HEK293 (cell line): ENCODE data around the gene XCL1.
"Not testable (repeated sequence)": the region's sequence is repeated elsewhere in the genome, so short reads cannot be mapped to it uniquely, and the experiment has no call there.

ENCODE experiments used
- GLIS1 ChIP-seq: fragments of 450-650 bp; formaldehyde crosslinking; IDR thresholded peaks from 2 replicates; pipeline ENCODE4 v1.5.1; 2016; ENCODE audit warnings: missing biosample characterization, missing genetic modification characterization
- TCF7L2 ChIP-seq: IDR thresholded peaks from 2 replicates; pipeline ENCODE4 v1.6.1; 2011; ENCODE audit warnings: low read depth, mild to moderate bottlenecking, inconsistent platforms, low read length, moderate library complexity, borderline replicate concordance
- ZFP3 ChIP-seq: fragments of 450-650 bp; formaldehyde crosslinking; IDR thresholded peaks from 2 replicates; pipeline ENCODE4 v1.5.1; 2016; ENCODE audit warnings: low read depth, missing biosample characterization, missing genetic modification characterization
- ZFP37 ChIP-seq: fragments of 450-650 bp; formaldehyde crosslinking; IDR thresholded peaks from 2 replicates; pipeline ENCODE4 v1.5.1; 2016; ENCODE audit warnings: missing biosample characterization, missing genetic modification characterization
- ZNF157 ChIP-seq: fragments of 450-650 bp; formaldehyde crosslinking; IDR thresholded peaks from 2 replicates; pipeline ENCODE4 v1.5.1; 2016; ENCODE audit warnings: missing biosample characterization, missing genetic modification characterization
- ZNF302 ChIP-seq: fragments of 450-650 bp; formaldehyde crosslinking; IDR thresholded peaks from 2 replicates; pipeline ENCODE4 v1.5.1; 2016; ENCODE audit warnings: missing biosample characterization, missing genetic modification characterization, low read depth
- ZNF426 ChIP-seq: fragments of 450-650 bp; formaldehyde crosslinking; IDR thresholded peaks from 2 replicates; pipeline ENCODE4 v1.5.1; 2017; ENCODE audit warnings: missing biosample characterization, missing genetic modification characterization, mild to moderate bottlenecking, inconsistent platforms, moderate library complexity
- ZNF621 ChIP-seq: fragments of 450-650 bp; formaldehyde crosslinking; IDR thresholded peaks from 2 replicates; pipeline ENCODE4 v1.5.1; 2017; ENCODE audit warnings: missing biosample characterization, missing genetic modification characterization
- ZNF701 ChIP-seq: fragments of 450-650 bp; formaldehyde crosslinking; IDR thresholded peaks from 2 replicates; pipeline ENCODE4 v1.5.1; 2016; ENCODE audit warnings: missing biosample characterization, missing genetic modification characterization
- ZNF776 ChIP-seq: fragments of 450-650 bp; formaldehyde crosslinking; IDR thresholded peaks from 2 replicates; pipeline ENCODE4 v1.5.0; 2017; ENCODE audit warnings: missing biosample characterization, missing genetic modification characterization, borderline replicate concordance
- ZSCAN30 ChIP-seq: fragments of 450-650 bp; IDR thresholded peaks from 2 replicates; pipeline ENCODE4 v1.5.1; 2018; ENCODE audit warnings: missing biosample characterization, mild to moderate bottlenecking, missing genetic modification characterization, moderate library complexity
- TF ChIP-seq, protein P1 (sequence below): fragments of 450-650 bp; formaldehyde crosslinking; IDR thresholded peaks from 2 replicates; pipeline ENCODE4 v1.5.1; 2016; ENCODE audit warnings: missing biosample characterization, missing genetic modification characterization
- TF ChIP-seq, protein P2 (sequence below): fragments of 450-650 bp; formaldehyde crosslinking; IDR thresholded peaks from 2 replicates; pipeline ENCODE4 v1.5.1; 2016; ENCODE audit warnings: missing biosample characterization, missing genetic modification characterization
- TF ChIP-seq, protein P3 (sequence below): fragments of 450-650 bp; formaldehyde crosslinking; IDR thresholded peaks from 2 replicates; pipeline ENCODE4 v1.5.1; 2016; ENCODE audit warnings: missing biosample characterization, missing genetic modification characterization

DNA sequence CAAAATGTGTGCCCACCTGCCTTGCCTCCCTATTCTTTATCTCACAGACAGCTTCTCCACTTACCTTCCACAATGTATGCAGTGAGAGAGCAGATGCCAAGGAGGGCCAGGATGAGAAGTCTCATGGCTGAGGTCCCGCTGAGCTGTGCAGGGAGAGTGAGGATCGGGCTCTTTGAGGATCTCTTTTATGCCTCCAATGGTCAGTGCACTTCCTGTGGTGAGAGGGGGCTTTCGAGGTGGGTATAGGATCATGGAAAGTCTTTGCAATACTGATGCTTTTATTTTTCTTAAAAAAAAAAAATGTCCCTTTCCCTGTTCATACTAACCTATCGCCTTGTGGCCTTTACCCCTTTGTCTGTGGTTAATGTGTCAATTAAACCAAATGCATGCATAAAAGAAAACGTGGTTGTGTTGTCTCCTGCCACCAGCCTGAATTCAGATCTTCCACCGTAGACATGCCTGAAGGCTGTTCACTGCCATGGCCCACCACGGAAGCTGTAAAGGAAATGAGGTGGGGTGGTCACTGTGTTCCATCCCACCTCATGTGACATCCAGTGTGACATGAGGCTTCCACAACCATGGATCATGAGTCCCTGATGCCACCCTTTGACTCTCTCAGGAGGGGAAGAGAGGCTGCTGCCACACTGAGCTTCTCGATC, 32.4 kb upstream of the XCL1 start, which contains the start of gene XCL2:
- TF ChIP-seq, protein P1, sequence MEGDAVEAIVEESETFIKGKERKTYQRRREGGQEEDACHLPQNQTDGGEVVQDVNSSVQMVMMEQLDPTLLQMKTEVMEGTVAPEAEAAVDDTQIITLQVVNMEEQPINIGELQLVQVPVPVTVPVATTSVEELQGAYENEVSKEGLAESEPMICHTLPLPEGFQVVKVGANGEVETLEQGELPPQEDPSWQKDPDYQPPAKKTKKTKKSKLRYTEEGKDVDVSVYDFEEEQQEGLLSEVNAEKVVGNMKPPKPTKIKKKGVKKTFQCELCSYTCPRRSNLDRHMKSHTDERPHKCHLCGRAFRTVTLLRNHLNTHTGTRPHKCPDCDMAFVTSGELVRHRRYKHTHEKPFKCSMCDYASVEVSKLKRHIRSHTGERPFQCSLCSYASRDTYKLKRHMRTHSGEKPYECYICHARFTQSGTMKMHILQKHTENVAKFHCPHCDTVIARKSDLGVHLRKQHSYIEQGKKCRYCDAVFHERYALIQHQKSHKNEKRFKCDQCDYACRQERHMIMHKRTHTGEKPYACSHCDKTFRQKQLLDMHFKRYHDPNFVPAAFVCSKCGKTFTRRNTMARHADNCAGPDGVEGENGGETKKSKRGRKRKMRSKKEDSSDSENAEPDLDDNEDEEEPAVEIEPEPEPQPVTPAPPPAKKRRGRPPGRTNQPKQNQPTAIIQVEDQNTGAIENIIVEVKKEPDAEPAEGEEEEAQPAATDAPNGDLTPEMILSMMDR (tag by site-specific recombination), result not testable (repeated sequence)
- not testable (repeated sequence) for TF ChIP-seq GLIS1 (tag by site-specific recombination); ZNF426; ZFP37 (tag by site-specific recombination); ZNF302 (tag by site-specific recombination); ZNF701 (tag by site-specific recombination); ZSCAN30 (tag by site-specific recombination); ZNF776; ZNF157 (tag by site-specific recombination); ZFP3 (tag by site-specific recombination); ZNF621; TCF7L2
- TF ChIP-seq, protein P2, sequence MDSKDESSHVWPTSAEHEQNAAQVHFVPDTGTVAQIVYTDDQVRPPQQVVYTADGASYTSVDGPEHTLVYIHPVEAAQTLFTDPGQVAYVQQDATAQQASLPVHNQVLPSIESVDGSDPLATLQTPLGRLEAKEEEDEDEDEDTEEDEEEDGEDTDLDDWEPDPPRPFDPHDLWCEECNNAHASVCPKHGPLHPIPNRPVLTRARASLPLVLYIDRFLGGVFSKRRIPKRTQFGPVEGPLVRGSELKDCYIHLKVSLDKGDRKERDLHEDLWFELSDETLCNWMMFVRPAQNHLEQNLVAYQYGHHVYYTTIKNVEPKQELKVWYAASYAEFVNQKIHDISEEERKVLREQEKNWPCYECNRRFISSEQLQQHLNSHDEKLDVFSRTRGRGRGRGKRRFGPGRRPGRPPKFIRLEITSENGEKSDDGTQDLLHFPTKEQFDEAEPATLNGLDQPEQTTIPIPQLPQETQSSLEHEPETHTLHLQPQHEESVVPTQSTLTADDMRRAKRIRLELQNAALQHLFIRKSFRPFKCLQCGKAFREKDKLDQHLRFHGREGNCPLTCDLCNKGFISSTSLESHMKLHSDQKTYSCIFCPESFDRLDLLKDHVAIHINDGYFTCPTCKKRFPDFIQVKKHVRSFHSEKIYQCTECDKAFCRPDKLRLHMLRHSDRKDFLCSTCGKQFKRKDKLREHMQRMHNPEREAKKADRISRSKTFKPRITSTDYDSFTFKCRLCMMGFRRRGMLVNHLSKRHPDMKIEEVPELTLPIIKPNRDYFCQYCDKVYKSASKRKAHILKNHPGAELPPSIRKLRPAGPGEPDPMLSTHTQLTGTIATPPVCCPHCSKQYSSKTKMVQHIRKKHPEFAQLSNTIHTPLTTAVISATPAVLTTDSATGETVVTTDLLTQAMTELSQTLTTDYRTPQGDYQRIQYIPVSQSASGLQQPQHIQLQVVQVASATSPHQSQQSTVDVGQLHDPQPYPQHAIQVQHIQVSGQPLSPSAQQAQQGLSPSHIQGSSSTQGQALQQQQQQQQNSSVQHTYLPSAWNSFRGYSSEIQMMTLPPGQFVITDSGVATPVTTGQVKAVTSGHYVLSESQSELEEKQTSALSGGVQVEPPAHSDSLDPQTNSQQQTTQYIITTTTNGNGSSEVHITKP (tag by site-specific recombination), result not testable (repeated sequence)
- TF ChIP-seq, protein P3, sequence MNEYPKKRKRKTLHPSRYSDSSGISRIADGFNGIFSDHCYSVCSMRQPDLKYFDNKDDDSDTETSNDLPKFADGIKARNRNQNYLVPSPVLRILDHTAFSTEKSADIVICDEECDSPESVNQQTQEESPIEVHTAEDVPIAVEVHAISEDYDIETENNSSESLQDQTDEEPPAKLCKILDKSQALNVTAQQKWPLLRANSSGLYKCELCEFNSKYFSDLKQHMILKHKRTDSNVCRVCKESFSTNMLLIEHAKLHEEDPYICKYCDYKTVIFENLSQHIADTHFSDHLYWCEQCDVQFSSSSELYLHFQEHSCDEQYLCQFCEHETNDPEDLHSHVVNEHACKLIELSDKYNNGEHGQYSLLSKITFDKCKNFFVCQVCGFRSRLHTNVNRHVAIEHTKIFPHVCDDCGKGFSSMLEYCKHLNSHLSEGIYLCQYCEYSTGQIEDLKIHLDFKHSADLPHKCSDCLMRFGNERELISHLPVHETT (tag by site-specific recombination), result not testable (repeated sequence)
